Hepatocyte (in vitro differentiated cells): ENCODE data around the gene OR2F2. TPM values are rescaled to one million over a fixed set of nuclear protein-coding genes. Genes with fewer than 3 reads are reported as not detected.

Source experiments
- DNase-seq: peaks from one replicate; pipeline ENCODE4 v3.0.0-alpha.2; 2016; ENCODE audit warnings: low spot score
- H2AFZ ChIP-seq: fragments of 200-600 bp; sonication (generic); 2 replicates; pipeline ENCODE4 v1.6.0; 2016; ENCODE audit warnings: antibody characterized with exemption, mild to moderate bottlenecking
- H3K27ac ChIP-seq: fragments of 200-600 bp; sonication (generic); 2 replicates; pipeline ENCODE4 v1.5.1; 2016; ENCODE audit warnings: mild to moderate bottlenecking
- H3K27me3 ChIP-seq: fragments of 200-600 bp; sonication (generic); 2 replicates; pipeline ENCODE4 v1.6.1; 2016
- H3K36me3 ChIP-seq: fragments of 200-600 bp; sonication (generic); replicated peaks from 2 replicates; pipeline ENCODE4 v1.5.1; 2016; ENCODE audit warnings: low read depth; ENCODE audit not compliant: insufficient read depth
- H3K4me1 ChIP-seq: fragments of 200-600 bp; sonication (generic); 2 replicates; pipeline ENCODE4 v1.5.1; 2016; ENCODE audit warnings: mild to moderate bottlenecking, moderate library complexity; ENCODE audit not compliant: insufficient read depth
- H3K4me2 ChIP-seq: fragments of 200-600 bp; sonication (generic); 2 replicates; pipeline ENCODE4 v1.6.0; 2016
- H3K4me3 ChIP-seq: fragments of 200-600 bp; sonication (generic); 2 replicates; pipeline ENCODE4 v1.5.1; 2016; ENCODE audit warnings: mild to moderate bottlenecking
- H3K79me2 ChIP-seq: fragments of 200-600 bp; sonication (generic); 2 replicates; pipeline ENCODE4 v1.6.0; 2017; ENCODE audit warnings: mild to moderate bottlenecking
- H3K9me2 ChIP-seq: fragments of 200-600 bp; sonication (generic); replicated peaks from 2 replicates; pipeline ENCODE4 v1.6.0; 2017; ENCODE audit warnings: mild to moderate bottlenecking; ENCODE audit not compliant: insufficient read depth
- H3K9me3 ChIP-seq: fragments of 200-600 bp; sonication (generic); 2 replicates; pipeline ENCODE4 v1.5.1; 2016; ENCODE audit warnings: low read depth, mild to moderate bottlenecking
- H4K20me1 ChIP-seq: fragments of 200-600 bp; sonication (generic); 2 replicates; pipeline ENCODE4 v1.6.0; 2016; ENCODE audit warnings: mild to moderate bottlenecking; ENCODE audit not compliant: insufficient read depth, poor library complexity, severe bottlenecking
- EZH2 ChIP-seq: fragments of 200-600 bp; sonication (generic); IDR thresholded peaks from 2 replicates; pipeline ENCODE4 v1.6.1; 2016; ENCODE audit warnings: antibody characterized with exemption, mild to moderate bottlenecking, borderline replicate concordance
- EZH2phosphoT487 ChIP-seq: fragments of 200-600 bp; sonication (generic); IDR thresholded peaks from one replicate; pipeline ENCODE4 v1.6.1; 2018; ENCODE audit warnings: antibody characterized with exemption, mild to moderate bottlenecking, low read depth, moderate library complexity; ENCODE audit not compliant: unreplicated experiment, severe bottlenecking
- WGBS: methylation state at CpG from one replicate; pipeline ENCODE4 v1.1.6; 2016; ENCODE audit warnings: low lambda C conversion rate; ENCODE audit errors: missing lambda C conversion rate; 5-methylcytosine and 5-hydroxymethylcytosine counted together
- polyA plus RNA-seq: library from polyadenylated mRNA; unstranded; fragments of >200 nt; fragmentation: Nextera tagmentation; extraction: Ambion mirVana; gene quantifications from 2 replicates; pipeline ENCODE4 v1.2.1, GENCODE V29; 2016
- total RNA-seq: library from RNA; depleted of rRNA; stranded (reverse); fragments of >200 nt; gene quantifications from 2 replicates; pipeline ENCODE4 v1.2.3, GENCODE V29; 2014
- TF ChIP-seq, protein P1 (sequence below): fragments of 200-600 bp; sonication (generic); IDR thresholded peaks from 2 replicates; pipeline ENCODE4 v1.5.1; 2016; ENCODE audit warnings: antibody characterized with exemption, mild to moderate bottlenecking; ENCODE audit not compliant: poor library complexity

Gene OR2F2
- total and polyA plus RNA-seq, 2 experiments from 2014 or later = not detected

DNA sequence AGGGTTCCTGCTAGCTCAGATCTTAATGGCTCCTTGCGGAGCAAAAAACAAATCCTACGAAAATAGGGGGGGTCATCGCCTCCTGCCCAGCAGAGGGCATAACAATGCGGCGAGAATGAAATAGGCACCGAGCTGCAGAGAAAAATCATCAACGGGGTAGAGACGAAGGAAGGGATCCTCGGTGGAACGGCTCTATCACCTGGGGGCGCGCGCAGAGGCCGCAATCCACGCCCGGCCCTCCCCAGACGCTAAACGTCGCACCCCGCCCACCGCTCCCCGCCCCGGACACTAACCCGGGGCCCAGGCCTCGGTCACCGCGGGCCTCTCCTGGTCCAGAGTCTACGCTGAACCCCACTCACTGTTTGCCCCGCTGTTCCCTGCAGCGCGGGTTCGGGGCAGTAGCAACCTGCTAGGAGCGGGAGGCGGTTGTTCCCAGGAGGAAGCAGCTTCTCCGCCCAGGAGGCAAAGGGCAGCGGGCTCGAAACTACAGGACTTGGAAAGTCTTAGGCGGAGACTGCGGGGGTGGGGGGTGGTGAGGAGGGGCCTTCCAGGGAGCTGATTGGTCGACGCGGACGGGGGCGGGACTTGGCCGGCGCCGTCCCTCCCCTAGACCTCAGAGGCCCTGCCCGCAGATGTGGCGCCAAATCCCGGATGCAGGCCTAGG, 33.2 kb upstream of the OR2F2 start, which contains the start of gene TCAF1:
Gene TCAF1, minus strand, starts transcription at position 509 of the 664 bp plus-strand sequence. CDS start 25,568 bp downstream, outside the sequence.
- peak within 1 kb of the TSS; percentile 97 for H3K27ac ChIP-seq
- peak within 1 kb of the TSS; percentile 64 for H3K4me3 ChIP-seq
- peaks cover 30% of the 10 kb centered on the region for H3K4me1 ChIP-seq
- no peaks in the 10 kb centered on the region for H3K9me2 ChIP-seq
- under 1% methylated on average over 40 of the region's 50 CpGs for WGBS
- H3K79me2 ChIP-seq = peaks cover 43% of the 10 kb centered on the region
- H2AFZ ChIP-seq = peak within 1 kb of the TSS; percentile 55
- no peaks in the 10 kb centered on the region for H3K36me3 ChIP-seq
- H3K9me3 ChIP-seq = no peaks in the 10 kb centered on the region
- H3K27me3 ChIP-seq = no peaks in the 10 kb centered on the region
- peaks cover 15% of the 10 kb centered on the region for H4K20me1 ChIP-seq
- peak within 1 kb of the TSS; percentile 75 for H3K4me2 ChIP-seq
- peak; percentile 98 for DNase-seq
- TF ChIP-seq, protein P1, sequence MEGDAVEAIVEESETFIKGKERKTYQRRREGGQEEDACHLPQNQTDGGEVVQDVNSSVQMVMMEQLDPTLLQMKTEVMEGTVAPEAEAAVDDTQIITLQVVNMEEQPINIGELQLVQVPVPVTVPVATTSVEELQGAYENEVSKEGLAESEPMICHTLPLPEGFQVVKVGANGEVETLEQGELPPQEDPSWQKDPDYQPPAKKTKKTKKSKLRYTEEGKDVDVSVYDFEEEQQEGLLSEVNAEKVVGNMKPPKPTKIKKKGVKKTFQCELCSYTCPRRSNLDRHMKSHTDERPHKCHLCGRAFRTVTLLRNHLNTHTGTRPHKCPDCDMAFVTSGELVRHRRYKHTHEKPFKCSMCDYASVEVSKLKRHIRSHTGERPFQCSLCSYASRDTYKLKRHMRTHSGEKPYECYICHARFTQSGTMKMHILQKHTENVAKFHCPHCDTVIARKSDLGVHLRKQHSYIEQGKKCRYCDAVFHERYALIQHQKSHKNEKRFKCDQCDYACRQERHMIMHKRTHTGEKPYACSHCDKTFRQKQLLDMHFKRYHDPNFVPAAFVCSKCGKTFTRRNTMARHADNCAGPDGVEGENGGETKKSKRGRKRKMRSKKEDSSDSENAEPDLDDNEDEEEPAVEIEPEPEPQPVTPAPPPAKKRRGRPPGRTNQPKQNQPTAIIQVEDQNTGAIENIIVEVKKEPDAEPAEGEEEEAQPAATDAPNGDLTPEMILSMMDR = peak; percentile 51
- TF ChIP-seq EZH2phosphoT487 = no peak

DNA sequence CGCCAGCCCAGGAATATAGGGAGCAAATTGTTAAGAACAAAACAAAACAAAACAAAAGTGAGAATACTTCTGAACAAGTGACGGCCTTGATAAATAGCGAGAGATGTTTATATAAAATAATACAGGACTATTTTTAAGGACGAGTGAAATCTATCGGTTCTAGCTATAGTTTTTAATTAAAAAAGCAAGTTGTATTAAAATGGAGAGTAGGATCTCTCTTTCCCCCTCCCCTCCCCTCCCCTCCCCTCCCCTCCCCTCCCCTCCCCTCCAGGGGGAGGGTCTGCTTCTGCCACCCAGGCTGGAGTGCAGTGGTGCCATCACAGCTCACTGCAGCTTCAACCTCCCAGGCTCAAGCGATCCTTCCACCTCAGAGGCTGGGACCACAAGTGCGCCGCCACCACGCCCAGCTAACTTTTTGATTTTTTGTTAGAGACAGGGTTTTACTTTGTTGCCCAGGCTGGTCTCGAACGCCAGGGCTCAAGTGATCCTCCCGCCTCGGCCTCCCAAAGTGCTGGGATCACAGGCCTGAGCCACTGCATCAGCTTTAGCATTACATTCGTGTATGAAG, 32.6 kb upstream of the OR2F2 start:
- Histone ChIP-seq H3K4me1 (peaks cover 30% of the 10 kb centered on the region), H3K9me2 (no peaks in the 10 kb centered on the region), H3K27me3 (no peaks in the 10 kb centered on the region), H3K4me2 (peak overlapping the region; percentile 27), H3K27ac (peak overlapping the region; percentile 97), H4K20me1 (peaks cover 12% of the 10 kb centered on the region), H3K9me3 (no peaks in the 10 kb centered on the region), H3K79me2 (peaks cover 37% of the 10 kb centered on the region), H3K4me3 (no peak overlapping the region), H2AFZ (no peak overlapping the region), H3K36me3 (no peaks in the 10 kb centered on the region)
- TF ChIP-seq, protein P1 = no peak
- TF ChIP-seq EZH2 = no peak
- TF ChIP-seq EZH2phosphoT487 = no peak
- 66% methylated on average over 14 of the region's 14 CpGs for WGBS
- DNase-seq = no peak

DNA sequence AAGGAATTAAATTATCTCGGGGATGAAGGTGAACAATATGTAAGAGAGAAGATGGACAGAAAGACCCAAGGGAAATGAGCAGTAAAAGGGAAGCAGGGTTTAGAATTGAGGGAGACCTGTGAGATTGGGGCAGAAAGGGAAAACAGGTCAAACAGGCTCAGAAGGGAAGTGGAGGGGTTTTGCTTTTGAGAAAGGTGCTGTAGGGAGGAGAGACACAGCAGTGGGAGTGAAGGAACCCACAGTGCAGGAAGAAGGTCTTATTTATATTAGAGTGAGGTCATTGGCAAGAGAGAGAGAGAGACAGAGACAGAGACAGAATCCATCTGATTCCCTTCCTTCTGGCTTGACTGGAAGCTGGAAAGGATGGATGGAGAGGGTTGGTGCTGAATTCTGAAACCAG, 29.5 kb upstream of the OR2F2 start:
- H3K27ac ChIP-seq = peak overlapping the region; percentile 93
- H3K27me3 ChIP-seq = no peaks in the 10 kb centered on the region
- no peak for TF ChIP-seq EZH2
- TF ChIP-seq EZH2phosphoT487 = no peak
- TF ChIP-seq, protein P1 = no peak
- no peaks in the 10 kb centered on the region for H3K9me3 ChIP-seq
- peak overlapping the region; percentile 59 for H3K4me2 ChIP-seq
- H3K4me3 ChIP-seq = no peak overlapping the region
- no peaks in the 10 kb centered on the region for H3K36me3 ChIP-seq
- peak overlapping the region; percentile 55 for H2AFZ ChIP-seq
- 100% methylated on average over 1 of the region's 1 CpG for WGBS
- H3K79me2 ChIP-seq = peaks cover 6% of the 10 kb centered on the region
- H3K4me1 ChIP-seq = peaks cover 19% of the 10 kb centered on the region
- H3K9me2 ChIP-seq = no peaks in the 10 kb centered on the region
- H4K20me1 ChIP-seq = no peaks in the 10 kb centered on the region
- DNase-seq = no peak
